AG10803 (cell line): ENCODE measurements around the gene FGFR3.

ENCODE experiments used
- DNase-seq: peaks from one replicate; pipeline ENCODE4 v3.0.0; 2010; ENCODE audit warnings: low read depth
- H3K4me3 ChIP-seq: 2 replicates; pipeline ENCODE4 v1.5.1; 2011; ENCODE audit warnings: mild to moderate bottlenecking, low read length, control low read depth
- CTCF ChIP-seq: conservative IDR thresholded peaks from 2 replicates; pipeline ENCODE4 v1.5.1; 2011; ENCODE audit warnings: mild to moderate bottlenecking, low read length, control low read depth, inconsistent platforms

Gene FGFR3

GRCh38 chr4:1793940-1794808 lies 1.1 kb downstream of the FGFR3 start:
- H3K4me3 ChIP-seq, result no peak overlapping the region; the same call in 1 of the 2 replicates
- DNase-seq, result no peak
- no peak for TF ChIP-seq CTCF

- no peak overlapping the region for H3K4me3 ChIP-seq
- no peak for TF ChIP-seq CTCF
- no peak for DNase-seq
Measured at GRCh38 chr4:1794809-1795298, 1.8 kb downstream of the FGFR3 start.

- TF ChIP-seq CTCF, result no peak
- H3K4me3 ChIP-seq, result no peak overlapping the region
- DNase-seq, result no peak
Measured at GRCh38 chr4:1795299-1796195, 2.5 kb downstream of the FGFR3 start.

GRCh38 chr4:1796486-1797204 lies 3.6 kb downstream of the FGFR3 start:
- no peak overlapping the region for H3K4me3 ChIP-seq

GRCh38 chr4:1797298-1797860 lies 4.3 kb downstream of the FGFR3 start:
- no peak for DNase-seq
- H3K4me3 ChIP-seq, result no peak overlapping the region
- no peak for TF ChIP-seq CTCF

More at GRCh38 chr4:1796486-1797204, 3.6 kb downstream of the FGFR3 start:
- no peak for TF ChIP-seq CTCF
- no peak for DNase-seq

GRCh38 chr4:1797861-1798579 lies 4.9 kb downstream of the FGFR3 start:
- DNase-seq, result no peak
- no peak overlapping the region for H3K4me3 ChIP-seq
- TF ChIP-seq CTCF, result no peak
